ENCODE data around the gene LTB4R2. TPM values are rescaled to one million over a fixed set of nuclear protein-coding genes. Genes with fewer than 3 reads are reported as not detected.

The LTB4R2 gene
- total RNA-seq, 2 donors from 2014 or later = 15.2 to 21.8 TPM

- H3K4me3 ChIP-seq = no peak overlapping the region
- H3K27me3 ChIP-seq (replicated peaks; ENCODE audit: insufficient read depth) = no peaks in the 10 kb centered on the region
- no peaks in the 10 kb centered on the region for H3K4me1 ChIP-seq (ENCODE audit: control insufficient read depth in 1 of 2, low read depth in 2 of 2)
- no peaks in the 10 kb centered on the region for H3K36me3 ChIP-seq
- no peak overlapping the region for H3K27ac ChIP-seq
- no peak for ATAC-seq (ENCODE audit: insufficient number of reproducible peaks, low FRiP score, low read depth)
- no peak for TF ChIP-seq CTCF (IDR thresholded peaks at IDR 0.05)
- H3K9me3 ChIP-seq = no peaks in the 10 kb centered on the region
- no peak for DNase-seq (ENCODE audit: low spot score)
Observed at GRCh38 chr14:24282736-24283135, 27.2 kb upstream of the LTB4R2 start.

GRCh38 chr14:24283796-24284460 lies 26.0 kb upstream of the LTB4R2 start:
- DNase-seq (ENCODE audit: low spot score) = no peak

GRCh38 chr14:24284501-24285035 lies 25.4 kb upstream of the LTB4R2 start:
- peaks cover 4% of the 10 kb centered on the region for H3K36me3 ChIP-seq
- H3K27ac ChIP-seq = no peak overlapping the region
- no peak overlapping the region for H3K4me3 ChIP-seq
- no peaks in the 10 kb centered on the region for H3K4me1 ChIP-seq (ENCODE audit: control insufficient read depth in 1 of 2, low read depth in 2 of 2)
- no peak for ATAC-seq (ENCODE audit: insufficient number of reproducible peaks, low FRiP score, low read depth)
- no peaks in the 10 kb centered on the region for H3K27me3 ChIP-seq (replicated peaks; ENCODE audit: insufficient read depth)
- no peak for DNase-seq (ENCODE audit: low spot score)
- TF ChIP-seq CTCF (IDR thresholded peaks at IDR 0.05) = no peak
- H3K9me3 ChIP-seq = no peaks in the 10 kb centered on the region

More at GRCh38 chr14:24283796-24284460, 26.0 kb upstream of the LTB4R2 start:
- no peak for TF ChIP-seq CTCF (IDR thresholded peaks at IDR 0.05)
- H3K4me3 ChIP-seq = no peak overlapping the region
- ATAC-seq (ENCODE audit: insufficient number of reproducible peaks, low FRiP score, low read depth) = no peak
- no peaks in the 10 kb centered on the region for H3K9me3 ChIP-seq
- no peaks in the 10 kb centered on the region for H3K4me1 ChIP-seq (ENCODE audit: control insufficient read depth in 1 of 2, low read depth in 2 of 2)
- no peaks in the 10 kb centered on the region for H3K27me3 ChIP-seq (replicated peaks; ENCODE audit: insufficient read depth)
- no peak overlapping the region for H3K27ac ChIP-seq
- no peaks in the 10 kb centered on the region for H3K36me3 ChIP-seq

- DNase-seq (ENCODE audit: low spot score) (no peak), ATAC-seq (ENCODE audit: insufficient number of reproducible peaks, low FRiP score, low read depth) (no peak)
- no peaks in the 10 kb centered on the region for H3K4me1 ChIP-seq (ENCODE audit: control insufficient read depth in 1 of 2, low read depth in 2 of 2)
- H3K27ac ChIP-seq = no peak overlapping the region
- no peaks in the 10 kb centered on the region for H3K27me3 ChIP-seq (replicated peaks; ENCODE audit: insufficient read depth)
- peaks cover 10% of the 10 kb centered on the region for H3K36me3 ChIP-seq
- no peaks in the 10 kb centered on the region for H3K9me3 ChIP-seq
- no peak for TF ChIP-seq CTCF (IDR thresholded peaks at IDR 0.05)
- no peak overlapping the region for H3K4me3 ChIP-seq
Observed at GRCh38 chr14:24285351-24285750, 24.6 kb upstream of the LTB4R2 start.

GRCh38 chr14:24286996-24287395 lies 22.9 kb upstream of the LTB4R2 start:
- H3K4me3 ChIP-seq = no peak overlapping the region
- no peaks in the 10 kb centered on the region for H3K9me3 ChIP-seq
- DNase-seq (ENCODE audit: low spot score) = no peak
- no peaks in the 10 kb centered on the region for H3K4me1 ChIP-seq (ENCODE audit: control insufficient read depth in 1 of 2, low read depth in 2 of 2)
- no peaks in the 10 kb centered on the region for H3K27me3 ChIP-seq (replicated peaks; ENCODE audit: insufficient read depth)
- TF ChIP-seq CTCF (IDR thresholded peaks at IDR 0.05) = no peak
- no peak overlapping the region for H3K27ac ChIP-seq
- H3K36me3 ChIP-seq = peaks cover 26% of the 10 kb centered on the region
- no peak for ATAC-seq (ENCODE audit: insufficient number of reproducible peaks, low FRiP score, low read depth)
